Measurements from ENCODE around the gene MRM1.

MRM1 gene, protein sequence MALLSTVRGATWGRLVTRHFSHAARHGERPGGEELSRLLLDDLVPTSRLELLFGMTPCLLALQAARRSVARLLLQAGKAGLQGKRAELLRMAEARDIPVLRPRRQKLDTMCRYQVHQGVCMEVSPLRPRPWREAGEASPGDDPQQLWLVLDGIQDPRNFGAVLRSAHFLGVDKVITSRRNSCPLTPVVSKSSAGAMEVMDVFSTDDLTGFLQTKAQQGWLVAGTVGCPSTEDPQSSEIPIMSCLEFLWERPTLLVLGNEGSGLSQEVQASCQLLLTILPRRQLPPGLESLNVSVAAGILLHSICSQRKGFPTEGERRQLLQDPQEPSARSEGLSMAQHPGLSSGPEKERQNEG
- 1.0 to 11.3 (median 5.1) reads per million in 17 experiments for total RNA-seq

DNA sequence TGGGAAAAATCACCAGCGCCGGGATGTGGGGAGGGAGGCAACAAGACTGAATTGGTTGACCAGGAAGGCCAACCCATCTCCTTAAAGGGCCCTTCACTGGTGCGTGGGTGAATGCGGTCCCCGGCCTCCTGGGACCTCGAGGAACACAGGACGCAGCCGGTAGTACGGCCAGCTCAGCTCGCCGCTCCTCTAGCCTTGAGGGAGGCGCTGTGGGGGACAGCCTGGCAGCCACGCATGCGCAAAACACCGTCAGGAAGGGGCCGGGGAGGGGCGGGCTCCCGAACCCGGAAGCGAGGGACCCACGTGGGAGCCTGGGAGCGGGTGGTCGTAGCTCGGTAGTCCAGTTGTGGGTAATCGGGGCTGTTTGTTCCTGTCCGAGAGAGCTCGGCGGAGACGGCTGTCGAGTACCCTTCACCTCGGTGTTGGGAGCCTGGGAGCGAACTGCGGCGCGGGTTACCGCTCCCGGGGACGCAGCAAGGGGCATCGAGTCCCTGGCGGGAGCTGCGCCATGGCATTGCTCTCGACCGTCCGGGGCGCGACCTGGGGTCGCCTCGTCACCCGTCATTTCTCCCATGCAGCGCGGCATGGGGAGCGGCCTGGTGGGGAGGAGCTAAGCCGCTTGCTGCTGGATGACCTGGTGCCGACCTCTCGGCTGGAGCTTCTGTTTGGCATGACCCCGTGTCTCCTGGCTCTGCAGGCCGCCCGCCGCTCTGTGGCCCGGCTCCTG lies at the start of gene MRM1:
Gene MRM1, plus strand, starts transcription at position 281 of the 727 bp plus-strand sequence. Its CDS starts 228 bp downstream, at position 509.
- peak; percentile 94 to 97 (median 97) for DNase-seq

DNA sequence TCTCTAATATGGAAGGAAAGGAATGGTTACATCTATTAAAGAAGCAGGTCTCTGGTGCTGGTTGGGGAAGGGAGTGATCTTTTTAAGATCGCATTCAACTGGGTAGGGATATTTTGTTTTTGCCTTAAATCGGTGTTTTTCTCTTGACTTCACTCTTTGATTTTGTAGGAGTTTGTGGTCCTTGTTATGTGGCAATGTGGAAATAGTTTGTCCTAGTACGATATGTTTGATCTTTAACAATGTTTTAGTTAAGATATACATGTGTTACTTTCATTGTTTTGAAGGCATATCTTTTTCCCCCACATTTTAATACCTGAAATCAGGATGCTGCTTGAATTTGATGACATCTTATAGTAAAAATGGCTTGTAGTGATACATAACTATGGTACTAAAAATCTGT lies 47.9 kb upstream of the MRM1 start:
- no peak for DNase-seq

DNA sequence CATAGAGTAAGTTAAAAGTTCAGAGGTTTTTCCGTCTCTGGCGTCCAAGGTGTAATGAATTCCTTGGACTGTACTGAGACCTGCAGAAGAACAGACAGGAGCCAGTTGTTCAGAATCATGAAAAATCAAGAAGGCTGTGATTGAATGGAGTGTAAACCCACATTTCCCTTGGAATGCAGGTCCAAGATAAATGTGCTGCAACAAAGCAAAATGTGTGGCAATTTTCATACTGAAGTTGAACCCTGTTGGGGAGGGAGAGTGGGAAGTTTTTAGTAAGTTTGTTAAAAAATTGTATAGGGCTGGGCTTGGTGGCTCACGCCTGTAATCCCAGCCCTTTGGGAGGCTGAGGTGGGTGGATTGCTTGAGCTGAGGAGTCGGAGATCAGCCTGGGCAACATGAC lies 35.3 kb upstream of the MRM1 start:
- no peak for DNase-seq

DNA sequence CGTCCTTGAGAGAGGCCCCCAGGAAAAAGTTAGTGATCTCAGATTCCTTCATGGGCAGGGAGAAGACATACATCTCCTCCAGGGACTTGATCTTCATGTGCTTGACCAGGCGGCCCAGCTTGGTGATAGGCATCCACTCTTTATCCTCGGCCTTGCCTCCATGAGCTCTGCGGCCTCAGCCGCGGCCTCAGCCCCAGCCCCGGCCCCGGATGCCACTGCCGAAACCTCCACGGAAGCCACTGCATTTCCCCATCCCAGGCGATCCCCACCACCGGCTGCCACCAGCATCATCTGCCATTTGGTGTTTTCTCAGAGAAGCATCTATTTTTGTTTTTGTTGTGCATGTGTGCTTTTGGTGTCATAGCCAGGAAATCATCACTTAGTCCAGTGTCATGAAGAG lies 26.4 kb upstream of the MRM1 start:
- no peak for DNase-seq

DNA sequence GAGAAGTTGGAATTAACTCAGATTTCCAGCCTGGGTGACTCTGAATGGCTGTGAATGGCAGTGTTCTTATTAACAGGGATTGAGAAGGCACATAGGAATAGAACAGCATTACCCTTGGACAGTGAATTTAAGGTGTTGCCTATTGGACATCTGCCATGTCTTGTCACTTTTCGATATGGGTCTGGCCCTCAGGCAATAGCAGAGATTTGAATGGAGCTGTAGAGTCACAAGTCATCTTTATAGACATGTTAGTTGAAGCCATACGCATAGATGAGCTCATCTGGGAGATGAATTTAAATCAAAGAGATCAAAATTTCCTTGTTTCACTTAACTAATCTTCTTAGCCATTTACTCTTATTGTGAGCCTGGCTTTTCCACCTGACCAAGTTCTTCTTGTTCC lies 24.6 kb upstream of the MRM1 start:
- no peak for DNase-seq

DNA sequence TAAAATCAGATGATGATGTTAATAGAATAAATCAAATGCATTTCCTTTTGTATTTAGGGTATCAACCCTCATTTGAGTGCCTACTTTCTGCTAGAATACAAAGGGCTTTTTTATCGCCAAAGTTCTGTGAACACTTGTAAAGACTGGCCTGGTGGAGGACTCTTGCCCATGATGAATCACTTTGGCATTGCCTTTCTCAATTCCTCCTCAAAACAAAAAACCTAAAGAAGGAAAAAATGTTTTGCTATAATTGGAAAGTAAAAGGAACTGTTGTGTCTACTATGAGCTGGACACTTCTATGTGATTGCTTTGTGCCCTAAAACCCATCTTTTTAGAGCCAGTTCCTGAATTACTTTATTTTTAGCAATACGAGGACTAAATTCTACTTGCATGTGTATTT lies 22.7 kb upstream of the MRM1 start:
- no peak for DNase-seq

DNA sequence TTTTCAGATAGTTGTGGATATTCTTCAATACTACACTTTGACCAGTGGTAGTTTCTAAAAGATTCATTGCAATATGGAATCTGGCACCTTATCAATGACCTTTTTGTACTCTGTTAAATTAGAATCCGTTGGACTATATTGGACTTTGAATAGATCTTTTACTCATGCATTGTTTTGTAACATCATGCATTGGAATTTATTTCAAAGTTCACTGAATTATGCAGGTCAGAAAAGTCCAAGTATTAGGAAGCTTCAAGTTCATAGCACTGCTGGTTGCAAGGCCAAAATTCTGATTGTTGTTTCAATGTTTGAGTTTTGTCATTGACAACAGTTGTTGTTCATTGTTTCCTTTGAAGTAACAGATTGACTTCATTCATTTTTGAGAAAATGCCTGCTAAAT lies 17.6 kb upstream of the MRM1 start:
- no peak for DNase-seq

DNA sequence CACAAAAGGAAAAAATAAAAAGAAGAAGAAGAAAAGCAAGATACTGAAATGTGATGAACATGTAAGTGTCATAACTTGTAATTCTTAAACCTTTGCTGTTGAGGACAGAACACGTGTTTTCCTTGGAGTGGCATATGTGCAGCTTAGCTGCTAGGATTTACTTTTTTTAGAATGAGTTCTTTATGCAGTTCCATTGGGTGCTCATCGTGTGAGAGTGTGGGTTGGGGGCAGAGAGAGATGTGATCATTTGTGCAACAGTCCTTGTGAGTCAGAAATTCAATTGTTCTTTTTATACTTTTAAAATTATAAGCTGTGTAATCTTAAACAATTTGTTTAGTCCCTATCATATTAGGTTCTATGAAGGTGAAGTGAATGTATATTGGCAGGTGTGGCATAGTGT lies 15.2 kb upstream of the MRM1 start:
- no peak for DNase-seq

DNA sequence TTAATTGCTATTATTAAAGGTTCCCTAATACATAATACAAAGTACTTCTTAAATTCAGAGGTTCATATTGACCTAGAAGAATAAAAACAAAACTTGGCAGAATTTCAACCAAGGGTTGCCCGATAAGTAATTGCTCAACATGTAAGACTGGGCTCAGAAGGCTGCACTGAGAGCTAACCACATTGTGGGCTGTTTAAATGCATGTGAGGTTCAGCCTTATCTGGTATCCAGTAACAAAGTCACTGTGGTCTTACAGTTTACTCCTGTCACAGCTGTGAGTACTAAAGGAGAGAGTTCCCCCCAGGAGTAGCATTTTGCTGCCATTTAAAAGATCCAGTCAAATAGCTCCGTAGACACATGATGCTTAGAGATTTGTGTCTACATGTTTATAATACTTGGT lies 11.3 kb upstream of the MRM1 start:
- peak in 2 of 4 experiments; percentile 16 to 25 for DNase-seq

DNA sequence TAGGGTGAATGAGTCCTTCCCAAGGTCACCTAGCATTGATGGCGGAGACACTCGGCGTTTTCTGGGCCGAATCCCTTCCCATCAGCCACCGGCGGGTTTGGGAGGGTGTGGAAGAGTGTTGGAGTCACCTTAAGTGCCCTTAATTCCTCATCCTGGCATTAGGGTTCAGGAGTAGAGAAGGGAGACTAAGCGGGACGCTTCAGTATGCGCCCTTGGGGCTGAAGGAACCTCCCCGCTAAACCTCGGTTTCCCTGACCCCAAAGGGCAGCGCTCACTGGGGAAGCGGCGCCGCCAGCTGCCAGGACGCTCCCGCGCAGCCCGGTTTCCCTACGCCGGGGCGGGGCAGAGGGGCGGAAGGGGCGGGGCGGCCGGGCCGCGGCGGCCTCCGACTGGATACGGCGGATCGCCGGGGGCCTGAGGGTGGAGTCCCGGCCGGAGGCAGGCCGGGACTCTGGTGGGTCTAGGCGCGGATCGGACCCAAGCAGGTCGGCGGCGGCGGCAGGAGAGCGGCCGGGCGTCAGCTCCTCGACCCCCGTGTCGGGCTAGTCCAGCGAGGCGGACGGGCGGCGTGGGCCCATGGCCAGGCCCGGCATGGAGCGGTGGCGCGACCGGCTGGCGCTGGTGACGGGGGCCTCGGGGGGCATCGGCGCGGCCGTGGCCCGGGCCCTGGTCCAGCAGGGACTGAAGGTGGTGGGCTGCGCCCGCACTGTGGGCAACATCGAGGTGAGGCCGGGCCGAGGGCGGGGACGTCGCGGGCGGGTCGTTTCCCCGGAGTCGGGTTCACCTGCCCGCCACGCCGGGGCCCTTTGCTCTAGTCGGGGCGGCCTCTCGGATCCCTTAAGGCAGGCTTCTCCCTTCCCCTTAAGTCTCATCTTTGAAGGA lies 9.7 kb upstream of the MRM1 start, which contains the start of gene DHRS11:
Gene DHRS11, plus strand, starts transcription at position 446 of the 882 bp plus-strand sequence. Its CDS starts 131 bp downstream, at position 577.
- peak; percentile 85 to 94 (median 90) for DNase-seq

DNA sequence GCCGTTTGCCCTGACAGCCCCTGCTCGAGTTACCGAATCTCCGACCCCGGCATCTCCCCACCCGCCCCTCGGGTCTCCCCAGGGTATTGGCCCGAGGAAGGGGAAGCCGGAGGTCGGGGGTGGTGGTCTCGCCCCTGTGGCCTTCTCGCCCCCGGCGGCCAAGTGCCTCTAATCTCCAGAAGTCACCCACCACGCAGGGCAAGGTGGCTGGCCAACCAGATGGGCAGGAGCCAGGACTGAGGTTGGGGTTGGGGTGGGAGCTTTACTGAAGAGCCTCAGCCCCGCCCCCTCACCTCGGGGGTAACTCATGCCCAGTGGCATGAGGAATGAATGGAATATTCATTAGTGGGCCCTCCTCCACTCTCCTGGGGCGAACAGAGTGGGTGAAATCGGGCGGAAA lies 9.1 kb upstream of the MRM1 start:
- DNase-seq, result peak; percentile 51 to 70 (median 68)

DNA sequence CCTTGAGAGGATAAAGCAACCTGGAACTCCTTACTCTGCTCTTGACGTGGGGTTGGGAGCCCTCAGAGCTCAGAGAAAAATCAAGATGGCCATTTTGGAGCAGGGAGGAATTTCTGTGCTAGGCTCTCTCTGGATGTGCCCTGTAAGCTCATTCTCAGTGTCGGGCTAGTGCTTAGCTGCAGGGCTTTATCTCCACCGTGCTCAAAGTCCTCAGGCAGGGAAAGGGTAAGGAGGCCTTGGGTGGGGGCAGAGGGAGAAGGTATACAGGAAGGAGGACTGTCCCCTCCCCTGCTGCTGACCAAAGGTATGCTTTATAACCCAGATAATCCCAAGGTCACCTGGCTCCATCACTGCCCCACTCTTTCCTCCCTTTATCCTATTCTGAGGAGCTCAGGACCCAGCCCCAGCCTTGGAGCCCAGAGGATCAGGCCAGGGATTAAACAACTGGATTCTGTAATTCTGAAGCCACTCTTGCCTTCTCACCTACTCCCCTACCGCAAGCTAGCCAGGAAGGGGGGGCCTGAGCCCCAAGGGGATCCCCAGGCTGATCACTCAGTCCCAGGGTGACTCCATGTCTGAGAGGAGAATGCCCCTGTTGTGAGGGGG lies 8.6 kb upstream of the MRM1 start:
- peak in 2 of 4 experiments; percentile 35 to 50 for DNase-seq

DNA sequence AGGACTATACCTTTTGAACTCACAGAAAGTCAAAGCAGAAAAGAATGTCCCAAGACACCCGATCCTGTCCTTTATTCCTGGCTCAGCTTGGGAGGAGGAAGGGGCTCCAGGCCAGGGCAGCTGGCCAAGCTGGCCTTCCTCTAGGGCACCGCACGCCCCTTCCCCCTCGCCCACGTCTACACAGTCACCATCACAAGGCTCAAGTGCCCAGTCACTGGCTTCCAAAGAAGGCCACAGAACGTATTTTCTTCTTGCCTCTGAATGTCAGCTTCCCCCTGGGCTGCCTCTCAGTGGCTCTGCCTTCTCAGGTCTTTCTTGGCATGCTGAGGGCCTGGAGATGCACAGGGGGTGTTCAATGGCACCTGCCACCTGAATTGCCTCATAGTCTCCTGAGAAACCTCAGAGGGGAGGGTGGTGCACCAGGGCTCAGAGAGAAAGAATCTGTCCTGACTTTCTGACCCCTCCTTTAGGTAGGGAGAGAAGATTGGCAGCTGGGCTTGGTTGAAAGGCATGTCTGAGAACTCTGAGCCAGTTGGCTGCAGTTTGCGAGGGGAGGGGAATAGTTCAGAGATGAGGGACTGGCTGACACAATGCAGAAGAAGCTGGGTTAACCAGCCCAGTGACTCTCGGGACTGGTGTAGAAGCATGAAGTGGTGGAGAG lies 7.6 kb upstream of the MRM1 start:
- peak; percentile 79 to 90 (median 84) for DNase-seq

DNA sequence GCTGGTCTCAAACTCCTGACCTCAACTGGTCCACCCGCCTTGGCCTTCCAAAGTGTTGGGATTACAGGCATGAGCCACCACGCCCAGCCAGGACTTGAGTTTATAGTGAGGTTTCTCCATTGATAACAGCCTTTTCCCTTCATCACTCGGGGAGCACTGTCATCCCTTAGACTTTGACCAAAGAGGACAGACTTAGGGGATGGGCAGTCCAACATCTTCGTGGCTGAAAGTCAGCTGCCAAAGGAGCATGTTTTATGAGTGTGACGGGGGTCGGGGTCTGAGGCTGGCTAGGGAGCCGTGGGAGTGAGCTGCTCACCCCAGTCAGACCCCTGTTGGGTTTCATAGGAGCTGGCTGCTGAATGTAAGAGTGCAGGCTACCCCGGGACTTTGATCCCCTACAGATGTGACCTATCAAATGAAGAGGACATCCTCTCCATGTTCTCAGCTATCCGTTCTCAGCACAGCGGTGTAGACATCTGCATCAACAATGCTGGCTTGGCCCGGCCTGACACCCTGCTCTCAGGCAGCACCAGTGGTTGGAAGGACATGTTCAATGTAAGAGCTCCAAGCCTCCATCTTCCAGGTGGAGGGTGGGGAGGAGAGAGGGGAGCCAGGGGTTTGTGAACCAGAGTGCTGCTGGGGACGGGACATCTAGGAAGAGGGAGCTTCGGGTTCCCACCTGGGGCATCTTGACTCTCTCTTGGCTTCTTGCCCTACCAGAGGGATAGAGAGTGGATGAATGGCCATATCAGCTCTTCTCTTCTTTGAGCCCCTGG lies 6.6 kb upstream of the MRM1 start:
- no peak for DNase-seq

DNA sequence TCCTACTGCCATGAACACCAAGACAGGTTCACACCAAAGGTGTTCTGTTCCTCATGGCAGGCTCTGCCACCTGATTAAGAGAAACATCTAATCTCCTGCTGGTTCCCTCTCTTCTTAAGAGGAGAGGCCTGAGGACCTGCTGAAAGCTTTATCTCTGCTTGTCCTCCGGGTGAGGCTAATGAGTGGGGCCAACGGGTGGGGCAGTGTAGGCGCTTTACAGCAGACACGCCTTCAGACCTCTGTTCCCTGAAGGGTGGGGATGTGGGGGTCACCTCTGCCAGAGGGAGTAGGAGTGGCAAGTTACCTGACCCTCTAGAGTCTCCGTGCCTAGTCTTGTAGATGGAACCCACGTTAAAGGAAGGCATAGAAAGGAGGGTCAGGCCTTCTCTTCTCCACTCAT lies 4.2 kb upstream of the MRM1 start:
- DNase-seq, result no peak

DNA sequence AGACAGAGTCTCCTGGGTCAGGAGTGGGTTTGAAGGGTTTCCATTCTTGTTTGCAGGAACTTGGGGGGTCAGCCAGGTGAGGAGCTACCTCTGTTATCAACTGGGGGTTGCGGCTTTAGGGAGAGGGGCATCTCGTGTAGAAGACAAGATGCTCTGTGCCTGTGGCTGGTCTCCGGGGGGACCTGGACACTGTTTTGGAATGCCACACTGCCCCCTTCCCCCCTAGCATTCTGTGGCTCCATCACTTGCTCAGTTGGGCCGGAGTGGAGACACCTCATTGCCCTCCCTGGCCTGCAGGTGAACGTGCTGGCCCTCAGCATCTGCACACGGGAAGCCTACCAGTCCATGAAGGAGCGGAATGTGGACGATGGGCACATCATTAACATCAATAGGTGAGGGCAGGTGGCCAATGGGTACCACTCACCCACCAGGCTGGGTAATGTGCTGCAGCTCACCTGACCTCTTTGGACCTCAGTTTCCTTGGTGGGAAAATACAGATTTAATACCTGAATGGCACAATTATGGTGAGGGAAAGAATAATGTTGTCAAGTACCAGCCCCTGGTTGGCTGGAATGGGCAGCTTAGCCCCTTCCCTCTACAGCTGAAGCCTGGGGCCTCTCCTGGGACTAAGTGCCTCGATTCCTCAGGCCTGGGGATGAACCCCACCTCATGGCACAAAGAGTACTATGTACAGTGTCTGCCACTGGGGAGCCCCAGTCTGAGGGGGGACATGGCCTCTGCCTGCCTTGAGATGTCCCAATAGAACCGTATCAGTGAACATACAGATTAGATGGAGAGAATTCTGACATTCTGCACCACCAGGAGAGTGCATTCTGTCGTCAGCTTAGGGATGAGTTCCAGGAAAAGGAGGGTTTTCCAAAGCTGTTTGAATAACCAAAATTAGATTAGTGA lies 3.3 kb upstream of the MRM1 start:
- no peak for DNase-seq

DNA sequence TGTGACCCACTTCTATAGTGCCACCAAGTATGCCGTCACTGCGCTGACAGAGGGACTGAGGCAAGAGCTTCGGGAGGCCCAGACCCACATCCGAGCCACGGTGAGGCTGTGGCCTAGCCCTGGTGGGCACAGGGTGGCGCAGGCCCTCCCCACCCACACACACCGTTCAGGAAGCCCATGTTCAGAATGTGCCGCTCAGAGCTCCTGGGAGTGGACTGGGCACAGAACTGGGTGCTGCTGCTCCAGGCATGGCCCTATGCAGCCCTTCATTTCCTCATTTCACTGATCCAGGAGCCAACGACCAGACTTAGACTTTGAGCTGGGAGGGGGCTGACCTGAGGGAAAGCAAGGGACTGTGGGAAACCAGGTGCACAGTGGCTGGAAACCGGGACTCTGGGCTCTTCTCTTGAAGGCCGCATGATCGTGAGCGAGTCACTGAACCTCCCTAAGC lies 2.4 kb upstream of the MRM1 start:
- no peak for DNase-seq

DNA sequence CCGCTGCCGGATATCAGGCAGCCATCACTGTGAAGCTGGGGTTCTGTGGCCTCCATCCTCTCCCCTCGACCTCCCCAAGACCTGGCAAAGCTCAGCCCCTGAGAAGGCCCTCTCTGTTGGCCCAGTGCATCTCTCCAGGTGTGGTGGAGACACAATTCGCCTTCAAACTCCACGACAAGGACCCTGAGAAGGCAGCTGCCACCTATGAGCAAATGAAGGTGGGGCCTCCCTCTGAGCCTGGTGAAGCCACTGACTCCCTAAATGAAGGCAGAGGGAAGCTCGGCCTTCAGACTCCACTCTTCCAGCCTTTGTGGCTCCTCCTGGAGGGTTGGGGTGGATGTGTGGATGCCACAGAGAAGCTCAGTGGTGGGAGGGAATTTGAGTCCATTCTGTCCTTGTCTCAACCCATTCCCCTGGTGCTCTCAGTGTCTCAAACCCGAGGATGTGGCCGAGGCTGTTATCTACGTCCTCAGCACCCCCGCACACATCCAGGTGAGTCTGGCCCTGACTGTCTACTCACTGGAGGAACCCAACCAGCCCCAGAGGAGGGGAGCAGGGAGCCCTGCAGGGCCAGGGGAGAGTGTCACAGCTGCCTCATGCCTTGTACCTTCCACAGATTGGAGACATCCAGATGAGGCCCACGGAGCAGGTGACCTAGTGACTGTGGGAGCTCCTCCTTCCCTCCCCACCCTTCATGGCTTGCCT lies 1.7 kb upstream of the MRM1 start:
- no peak for DNase-seq

DNA sequence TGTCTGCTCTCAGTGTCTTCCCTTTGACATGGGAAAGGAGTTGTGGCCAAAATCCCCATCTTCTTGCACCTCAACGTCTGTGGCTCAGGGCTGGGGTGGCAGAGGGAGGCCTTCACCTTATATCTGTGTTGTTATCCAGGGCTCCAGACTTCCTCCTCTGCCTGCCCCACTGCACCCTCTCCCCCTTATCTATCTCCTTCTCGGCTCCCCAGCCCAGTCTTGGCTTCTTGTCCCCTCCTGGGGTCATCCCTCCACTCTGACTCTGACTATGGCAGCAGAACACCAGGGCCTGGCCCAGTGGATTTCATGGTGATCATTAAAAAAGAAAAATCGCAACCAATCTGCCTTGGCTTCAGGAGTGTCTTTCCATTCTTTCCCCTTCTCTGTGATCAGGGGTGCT lies 918 bp upstream of the MRM1 start:
- no peak for DNase-seq

Measured in suppressor macrophage (primary cell).